HCT116 (cell line): ENCODE measurements around the gene ADAM17.

Source experiments
- ATF3 ChIP-seq: IDR thresholded peaks from 2 replicates; pipeline ENCODE4 v1.6.1; 2012
- CTCF ChIP-seq, 3 experiments: fragments of 200-600 bp in 1 of 3; sonication (generic) in 1 of 3; IDR thresholded peaks in 2 of 3; conservative IDR thresholded peaks in 1 of 3; 2 replicates each; pipeline ENCODE4 v1.5.1; 2012 to 2017; ENCODE audit warnings: low read depth in 2 of 3, low read length in 2 of 3, antibody characterized with exemption in 1 of 3, borderline replicate concordance in 1 of 3, control low read depth in 1 of 3, mild to moderate bottlenecking in 1 of 3, mixed read lengths in 1 of 3, mixed run types in 1 of 3, moderate library complexity in 1 of 3; ENCODE audit not compliant: insufficient read depth in 1 of 3
- EZH2 ChIP-seq: fragments of 200-600 bp; sonication (generic); IDR thresholded peaks from 2 replicates; pipeline ENCODE4 v1.6.1; 2017; ENCODE audit warnings: antibody characterized with exemption, mixed run types
- MAX ChIP-seq: IDR thresholded peaks from 2 replicates; pipeline ENCODE4 v1.6.1; 2012
- POLR2A ChIP-seq: IDR thresholded peaks from 2 replicates; pipeline ENCODE4 v1.7.0; 2011; ENCODE audit warnings: borderline replicate concordance; ENCODE audit not compliant: insufficient read depth, insufficient read length; ENCODE audit errors: extremely low read depth
- POLR2AphosphoS5 ChIP-seq: IDR thresholded peaks from 2 replicates; pipeline ENCODE4 v1.6.1; 2011; ENCODE audit warnings: mild to moderate bottlenecking, low read depth, low read length, moderate library complexity
- RAD21 ChIP-seq: IDR thresholded peaks from 2 replicates; pipeline ENCODE4 v1.6.1; 2012; ENCODE audit warnings: low read depth, mild to moderate bottlenecking
- YY1 ChIP-seq: IDR thresholded peaks from 2 replicates; pipeline ENCODE4 v1.6.1; 2011; ENCODE audit warnings: low read length, low read depth, moderate library complexity, mild to moderate bottlenecking; ENCODE audit not compliant: insufficient replicate concordance; ENCODE audit errors: extremely low read depth

- no peak; the same call in 1 of the 2 replicates for TF ChIP-seq POLR2AphosphoS5
- TF ChIP-seq CTCF (IDR thresholded peaks at IDR 0.05 in 2 of 3, conservative IDR thresholded peaks at IDR 0.05 in 1 of 3; ENCODE audit: borderline replicate concordance in 1 of 3, insufficient read depth in 1 of 3, low read depth in 2 of 3, low read length in 2 of 3), result no peak
- TF ChIP-seq YY1, result no peak
- TF ChIP-seq RAD21, result no peak
- no peak for TF ChIP-seq POLR2A
- no peak for TF ChIP-seq ATF3
- TF ChIP-seq MAX, result no peak
- TF ChIP-seq EZH2, result no peak
These were observed 721 bp downstream of the ADAM17 start for GRCh38 chr2:9554921-9555296.
